Heart left ventricle (tissue), 13 donors: Measurements from ENCODE around the gene ATP2B1.

ENCODE experiments used
- CTCF ChIP-seq, 12 donors: fragments of 200-600 bp; sonication (generic) in 4 of 12; IDR thresholded peaks; one replicate each; pipeline versions ENCODE4 v1.5.0 to v1.8.0; 2018 to 2022; ENCODE audit warnings: antibody characterized with exemption in 12 of 12, mild to moderate bottlenecking in 5 of 12
- POLR2A ChIP-seq, 2 donors: fragments of 450-650 bp; IDR thresholded peaks; one replicate each; pipeline ENCODE4 v1.6.1; 2017; ENCODE audit warnings: antibody characterized with exemption in 2 of 2, mild to moderate bottlenecking in 2 of 2, moderate library complexity in 2 of 2
- donor health status: ischemic (EF 13 %, LVEDD 7.1; RV severe dilation, severe dysfunction).
- donor health status: DM: no; HTN: yes; CAD: no.
- donor health status: DM: no; HTN: no; CAD: no.
- donor health status: ischemic (EF 25% LVEDD 6.9; RV normal size, moderate dysfunction).
- donor health status: ischemic (EF 25% LVEDD 5.7; RV mildly dilated, moderate dysfunction).
- donor health status: ischemic (EF 35%, LVEDD 5.7; RV mildly dilated, moderate dysfunction).
- donor health status: nonischemic (EF 11% LVEDD 7.7; RV severe dilation, severe dysfunction).
- donor health status: DM: yes; HTN: yes; CAD: no.
- donor health status: PGD.
- donor health status: ischemic (EF 29% LVEDD 5.4; RV normal size, mild dysfunction).
- donor health status: nonischemic (EF 23%, LVEDD 6.1; RV moderate dilation, normal function).

- TF ChIP-seq CTCF (IDR thresholded peaks at IDR 0.05) (no peak), POLR2A (IDR thresholded peaks at IDR 0.05) (no peak)
Measured at GRCh38 chr12:89695100-89695499, 13.5 kb downstream of the ATP2B1 start.
